Thyroid gland (tissue), 4 donors: ENCODE measurements around the gene IKBIP. TPM values are rescaled to one million over a fixed set of nuclear protein-coding genes. Genes with fewer than 3 reads are reported as not detected.
"Not testable (repeated sequence)": the region's sequence is repeated elsewhere in the genome, so short reads cannot be mapped to it uniquely, and the experiment has no call there.

Experiments
- DNase-seq, 2 donors: peaks; one replicate each; pipeline ENCODE4 v3.0.0-alpha.2; 2019
- H3K27ac ChIP-seq, 3 donors: fragments of 200-600 bp; sonication (generic); 1 replicate in 2 of 3; 2 replicates in 1 of 3; pipeline ENCODE4 v1.5.1; 2016 to 2019; ENCODE audit warnings: mild to moderate bottlenecking in 1 of 3, moderate library complexity in 1 of 3
- H3K27me3 ChIP-seq: fragments of 200-600 bp; sonication (generic); one replicate; pipeline ENCODE4 v1.5.1; 2019
- H3K36me3 ChIP-seq, 2 donors: fragments of 200-600 bp; sonication (generic); one replicate each; pipeline ENCODE4 v1.5.1; 2016 to 2019
- H3K4me1 ChIP-seq, 2 donors: fragments of 200-600 bp; sonication (generic); one replicate each; pipeline ENCODE4 v1.5.1; 2017 to 2019
- H3K4me3 ChIP-seq, 3 donors: fragments of 200-600 bp; sonication (generic); replicated peaks in 1 of 3; 1 replicate in 2 of 3; 2 replicates in 1 of 3; pipeline ENCODE4 v1.5.1; 2016; ENCODE audit warnings: mild to moderate bottlenecking in 1 of 3
- H3K9me3 ChIP-seq: fragments of 200-600 bp; sonication (generic); one replicate; pipeline ENCODE4 v1.5.1; 2017
- POLR2A ChIP-seq, 2 donors: fragments of 450-650 bp; IDR thresholded peaks; one replicate each; pipeline ENCODE4 v1.6.1; 2017; ENCODE audit warnings: antibody characterized with exemption in 2 of 2, mild to moderate bottlenecking in 2 of 2, moderate library complexity in 1 of 2
- WGBS, 2 donors: methylation state at CpG; one replicate each; pipeline ENCODE4 v1.1.5; 2017; 5-methylcytosine and 5-hydroxymethylcytosine counted together
- intact Hi-C: fragments of 100-400 bp; cut with DNase I; formaldehyde crosslinking; loops from one replicate; pipeline ENCODE4 v1.15.1; 2023
- total RNA-seq, 4 donors: library from RNA; depleted of rRNA; stranded (reverse); fragments of >200 nt; gene quantifications; one replicate each; pipeline ENCODE4 v1.2.3, GENCODE V29; 2016
- TF ChIP-seq, protein P1 (sequence below), 6 experiments: fragments of 200-600 bp in 3 of 6; fragments of 450-650 bp in 3 of 6; sonication (generic) in 3 of 6; IDR thresholded peaks; one replicate each; pipeline ENCODE4 v1.5.1; 2016 to 2019; ENCODE audit warnings: antibody characterized with exemption in 6 of 6, mild to moderate bottlenecking in 2 of 6, inconsistent platforms in 1 of 6, moderate library complexity in 1 of 6

The IKBIP gene
- total RNA-seq, 4 donors from 2014 or later = 16.8 to 26.2 (median 19.0) TPM

DNA sequence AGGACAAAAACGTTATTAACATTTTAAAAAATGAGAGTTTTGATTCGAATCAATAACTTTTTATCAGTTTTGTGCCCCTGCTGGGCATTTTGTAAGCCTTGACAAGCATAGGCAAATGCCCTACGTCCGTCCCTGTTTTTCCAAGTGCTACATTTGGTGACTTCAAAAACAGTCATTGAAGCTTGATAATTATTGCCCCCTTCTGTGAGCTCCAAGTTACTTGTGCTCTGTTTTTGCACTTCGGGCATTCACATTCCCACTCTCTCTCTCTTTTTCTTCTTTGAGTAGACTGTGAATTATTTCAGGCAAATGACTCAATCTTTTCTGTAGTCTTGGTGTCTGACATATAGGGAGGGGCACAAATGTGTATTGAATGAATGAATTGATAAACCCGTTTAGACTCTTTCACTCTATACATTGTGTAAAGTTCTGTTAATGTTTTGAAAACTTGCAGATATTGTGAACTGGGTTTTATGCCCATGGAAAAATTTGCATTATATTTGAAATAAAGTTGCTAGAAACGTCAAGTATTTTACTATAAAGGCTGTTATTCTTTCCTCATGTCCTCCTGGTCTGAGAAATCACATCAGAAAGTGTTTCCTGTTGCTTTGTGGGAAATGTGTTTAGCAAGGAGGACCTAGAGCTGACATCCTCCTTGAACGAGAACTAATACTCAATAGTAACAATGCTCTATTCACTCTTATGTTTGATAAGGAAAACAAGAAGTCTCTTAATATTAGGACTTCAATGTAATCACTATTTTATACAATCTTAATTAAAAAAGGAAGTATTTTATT lies 1.9 kb upstream of the IKBIP start:
- no peaks in the 10 kb centered on the region for H3K9me3 ChIP-seq
- no peaks in the 10 kb centered on the region for H3K36me3 ChIP-seq
- DNase-seq = no peak
- H3K27me3 ChIP-seq = no peaks in the 10 kb centered on the region
- no peak for TF ChIP-seq POLR2A (IDR thresholded peaks at IDR 0.05)
- TF ChIP-seq, protein P1, sequence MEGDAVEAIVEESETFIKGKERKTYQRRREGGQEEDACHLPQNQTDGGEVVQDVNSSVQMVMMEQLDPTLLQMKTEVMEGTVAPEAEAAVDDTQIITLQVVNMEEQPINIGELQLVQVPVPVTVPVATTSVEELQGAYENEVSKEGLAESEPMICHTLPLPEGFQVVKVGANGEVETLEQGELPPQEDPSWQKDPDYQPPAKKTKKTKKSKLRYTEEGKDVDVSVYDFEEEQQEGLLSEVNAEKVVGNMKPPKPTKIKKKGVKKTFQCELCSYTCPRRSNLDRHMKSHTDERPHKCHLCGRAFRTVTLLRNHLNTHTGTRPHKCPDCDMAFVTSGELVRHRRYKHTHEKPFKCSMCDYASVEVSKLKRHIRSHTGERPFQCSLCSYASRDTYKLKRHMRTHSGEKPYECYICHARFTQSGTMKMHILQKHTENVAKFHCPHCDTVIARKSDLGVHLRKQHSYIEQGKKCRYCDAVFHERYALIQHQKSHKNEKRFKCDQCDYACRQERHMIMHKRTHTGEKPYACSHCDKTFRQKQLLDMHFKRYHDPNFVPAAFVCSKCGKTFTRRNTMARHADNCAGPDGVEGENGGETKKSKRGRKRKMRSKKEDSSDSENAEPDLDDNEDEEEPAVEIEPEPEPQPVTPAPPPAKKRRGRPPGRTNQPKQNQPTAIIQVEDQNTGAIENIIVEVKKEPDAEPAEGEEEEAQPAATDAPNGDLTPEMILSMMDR (IDR thresholded peaks at IDR 0.05) = peak in 1 of 6 experiments; percentile 7
- peak overlapping the region in 2 of 3 donors; percentile 81 to 94 for H3K4me3 ChIP-seq
- 18 to 24% methylated on average over 8 of the region's 8 CpGs for WGBS, 2 donors
- intact Hi-C loops = no loop called here
- no peak overlapping the region for H3K27ac ChIP-seq
- peaks cover 9 to 14% of the 10 kb centered on the region in 2 donors for H3K4me1 ChIP-seq

DNA sequence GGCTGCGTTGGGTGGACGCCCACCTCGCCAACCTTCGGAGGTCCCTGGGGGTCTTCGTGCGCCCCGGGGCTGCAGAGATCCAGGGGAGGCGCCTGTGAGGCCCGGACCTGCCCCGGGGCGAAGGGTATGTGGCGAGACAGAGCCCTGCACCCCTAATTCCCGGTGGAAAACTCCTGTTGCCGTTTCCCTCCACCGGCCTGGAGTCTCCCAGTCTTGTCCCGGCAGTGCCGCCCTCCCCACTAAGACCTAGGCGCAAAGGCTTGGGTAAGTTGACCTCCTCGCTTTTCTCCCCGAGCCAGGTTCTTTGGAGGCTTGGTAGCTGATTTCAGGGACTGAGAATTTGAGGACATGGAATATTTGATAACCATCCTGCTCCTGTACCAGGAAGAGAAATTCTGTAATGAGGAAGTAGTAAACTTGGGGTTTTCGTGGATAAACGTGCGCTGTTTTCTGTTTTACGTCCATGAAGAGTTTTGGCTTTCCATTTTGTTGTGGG lies 1.0 kb upstream of the IKBIP start:
- Histone ChIP-seq H3K27me3 (no peaks in the 10 kb centered on the region), H3K9me3 (no peaks in the 10 kb centered on the region), H3K27ac (peak overlapping the region; percentile 50 to 80 (median 79)), H3K4me3 (peak overlapping the region; percentile 81 to 96 (median 94)), H3K36me3 (no peaks in the 10 kb centered on the region), H3K4me1 (peaks cover 9 to 14% of the 10 kb centered on the region in 2 donors)
- WGBS, 2 donors = 1 to 2% methylated on average over 9 to 12 of the region's 24 CpGs
- TF ChIP-seq, protein P1 (IDR thresholded peaks at IDR 0.05) = no peak
- intact Hi-C loops = no loop called here
- DNase-seq = peak in 1 of 2 donors; percentile 7

DNA sequence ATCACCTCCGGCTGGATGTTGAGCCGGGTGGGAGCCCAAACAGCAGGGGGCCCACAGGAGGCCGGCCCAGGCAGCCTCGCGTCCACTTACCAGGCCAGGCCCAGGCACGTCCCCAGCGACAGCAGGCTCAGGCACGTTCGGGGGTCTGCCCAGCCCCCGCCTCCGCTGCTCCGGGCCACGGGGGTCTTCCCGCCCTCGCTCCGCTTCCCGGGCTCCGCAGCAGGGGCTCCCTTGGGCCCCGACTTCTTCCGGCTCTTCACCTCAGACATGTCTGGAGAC lies 216 bp downstream of the IKBIP start:
- Histone ChIP-seq H3K9me3 (no peaks in the 10 kb centered on the region), H3K36me3 (no peaks in the 10 kb centered on the region), H3K4me3 (peak overlapping the region; percentile 45 to 94 (median 59)), H3K27me3 (no peaks in the 10 kb centered on the region), H3K4me1 (peaks cover 9 to 14% of the 10 kb centered on the region in 2 donors), H3K27ac (peak overlapping the region in 2 of 3 donors; percentile 79 to 80)
- no peak for TF ChIP-seq POLR2A (IDR thresholded peaks at IDR 0.05)
- TF ChIP-seq, protein P1 (IDR thresholded peaks at IDR 0.05) = no peak
- no peak for DNase-seq
- WGBS, 2 donors = 0 to 1% methylated on average over 10 to 20 of the region's 20 CpGs
- intact Hi-C loops = loop anchor here (5.0 kb wide), 1 partner anchor 52 kb away; the partner anchor contains the start of gene SLC25A3

DNA sequence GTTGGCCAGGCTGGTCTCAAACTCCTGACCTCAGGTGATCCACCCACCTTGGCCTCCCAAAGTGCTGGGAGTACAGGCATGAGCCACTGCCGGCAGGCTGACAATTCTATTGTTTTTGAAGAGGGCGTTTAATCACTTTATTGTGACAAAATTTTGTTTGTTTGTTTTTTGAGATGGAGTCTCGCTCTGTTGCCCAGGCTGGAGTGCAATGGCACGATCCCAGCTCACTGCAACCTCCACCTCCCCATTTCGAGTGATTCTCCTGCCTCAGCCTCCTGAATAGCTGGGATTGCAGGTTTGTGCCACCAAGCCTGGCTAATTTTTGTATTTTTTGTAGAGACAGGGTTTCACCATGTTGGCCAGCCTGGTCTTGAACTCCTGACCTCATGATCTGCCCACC lies 1.8 kb downstream of the IKBIP start:
- H3K4me3 ChIP-seq, H3K9me3 ChIP-seq, H3K36me3 ChIP-seq, H3K27me3 ChIP-seq, H3K27ac ChIP-seq, DNase-seq: not testable (repeated sequence)
- intact Hi-C loops = loop anchor here (5.0 kb wide), 1 partner anchor 50 kb away; the partner anchor contains the start of gene SLC25A3
- H3K4me1 ChIP-seq = peaks cover 9 to 14% of the 10 kb centered on the region in 2 donors
- WGBS, 2 donors = 91 to 95% methylated on average over 5 of the region's 5 CpGs

DNA sequence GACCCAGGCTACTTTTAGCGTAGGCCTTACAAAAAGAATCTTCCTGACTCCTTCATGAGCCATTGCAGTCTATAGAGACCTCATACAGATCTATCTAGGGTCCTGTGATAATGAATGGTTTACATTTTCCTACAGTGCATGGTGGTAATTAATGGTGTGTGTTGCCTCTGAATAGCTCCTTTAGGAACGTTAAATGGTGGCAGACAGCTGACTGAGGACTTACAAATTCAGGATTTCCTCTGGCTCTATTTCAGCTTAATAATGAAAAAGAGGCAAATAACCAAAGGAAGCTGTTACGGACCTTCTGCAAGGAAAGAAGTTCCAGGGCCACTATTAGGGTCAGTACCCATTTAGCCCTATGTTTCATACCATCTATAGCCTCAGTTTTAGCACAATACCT lies 5.1 kb downstream of the IKBIP start:
- 89 to 91% methylated on average over 3 of the region's 3 CpGs for WGBS, 2 donors
- intact Hi-C loops = no loop called here

More for the DNA sequence above, 5.1 kb downstream of the IKBIP start:
- Histone ChIP-seq H3K4me3 (no peak overlapping the region), H3K36me3 (no peaks in the 10 kb centered on the region), H3K9me3 (no peaks in the 10 kb centered on the region), H3K27me3 (no peaks in the 10 kb centered on the region), H3K4me1 (peaks cover 5 to 8% of the 10 kb centered on the region in 2 donors), H3K27ac (no peak overlapping the region)
- TF ChIP-seq POLR2A (IDR thresholded peaks at IDR 0.05) = no peak
- TF ChIP-seq, protein P1 (IDR thresholded peaks at IDR 0.05) = no peak
- no peak for DNase-seq
